Smooth muscle cell (in vitro differentiated cells): ENCODE data around the gene RAB44. TPM values are rescaled to one million over a fixed set of nuclear protein-coding genes. Genes with fewer than 3 reads are reported as not detected.

Experiments
- DNase-seq: peaks from one replicate; lab custom pipeline; 2025; ENCODE audit not compliant: unreplicated experiment; lab: John Stamatoyannopoulos, UW
- H2AFZ ChIP-seq: fragments of 200-600 bp; sonication (generic); 2 replicates; pipeline ENCODE4 v1.6.0; 2016; ENCODE audit warnings: antibody characterized with exemption, low read depth, mild to moderate bottlenecking
- H3F3A ChIP-seq: fragments of 200-600 bp; sonication (generic); 2 replicates; pipeline ENCODE4 v1.6.0; 2017; ENCODE audit warnings: antibody characterized with exemption, low read depth
- H3K27ac ChIP-seq: fragments of 200-600 bp; sonication (generic); 2 replicates; pipeline ENCODE4 v1.5.1; 2016; ENCODE audit warnings: low read depth, mild to moderate bottlenecking
- H3K27me3 ChIP-seq: fragments of 200-600 bp; sonication (generic); 2 replicates; pipeline ENCODE4 v1.6.1; 2016; ENCODE audit warnings: low read depth, mild to moderate bottlenecking
- H3K36me3 ChIP-seq: fragments of 200-600 bp; sonication (generic); 2 replicates; pipeline ENCODE4 v1.5.1; 2016; ENCODE audit warnings: low read depth
- H3K4me1 ChIP-seq: fragments of 200-600 bp; sonication (generic); 2 replicates; pipeline ENCODE4 v1.5.1; 2016; ENCODE audit warnings: low read depth
- H3K4me2 ChIP-seq: fragments of 200-600 bp; sonication (generic); 2 replicates; pipeline ENCODE4 v1.6.0; 2016; ENCODE audit warnings: mild to moderate bottlenecking
- H3K4me3 ChIP-seq: fragments of 200-600 bp; sonication (generic); 2 replicates; pipeline ENCODE4 v1.5.1; 2016; ENCODE audit warnings: mild to moderate bottlenecking
- H3K79me2 ChIP-seq: fragments of 200-600 bp; sonication (generic); 2 replicates; pipeline ENCODE4 v1.6.0; 2016; ENCODE audit warnings: low read depth, mild to moderate bottlenecking
- H3K9ac ChIP-seq: fragments of 200-600 bp; sonication (generic); 2 replicates; pipeline ENCODE4 v1.6.0; 2016; ENCODE audit warnings: low read depth
- H3K9me3 ChIP-seq: fragments of 200-600 bp; sonication (generic); replicated peaks from 2 replicates; pipeline ENCODE4 v1.5.1; 2016; ENCODE audit warnings: low read depth
- H4K20me1 ChIP-seq: fragments of 200-600 bp; sonication (generic); 2 replicates; pipeline ENCODE4 v1.6.0; 2016; ENCODE audit warnings: low read depth
- CTCF ChIP-seq: fragments of 200-600 bp; sonication (generic); IDR thresholded peaks from 2 replicates; pipeline ENCODE4 v1.5.1; 2017; ENCODE audit warnings: borderline replicate concordance, mild to moderate bottlenecking, antibody characterized with exemption; ENCODE audit not compliant: insufficient read depth, poor library complexity, severe bottlenecking
- WGBS: methylation state at CpG from one replicate; pipeline ENCODE4 v1.1.7; 2016; ENCODE audit warnings: low lambda C conversion rate; 5-methylcytosine and 5-hydroxymethylcytosine counted together
- polyA plus RNA-seq: library from polyadenylated mRNA; unstranded; fragments of >200 nt; fragmentation: Nextera tagmentation; extraction: Ambion mirVana; gene quantifications from 2 replicates; pipeline ENCODE4 v1.2.1, GENCODE V29; 2016
- total RNA-seq: library from RNA; depleted of rRNA; stranded (reverse); fragments of >200 nt; gene quantifications from 2 replicates; pipeline ENCODE4 v1.2.3, GENCODE V29; 2014

Gene RAB44
- total and polyA plus RNA-seq, 2 experiments from 2014 or later, result 0.03 TPM; not detected in 1

DNA sequence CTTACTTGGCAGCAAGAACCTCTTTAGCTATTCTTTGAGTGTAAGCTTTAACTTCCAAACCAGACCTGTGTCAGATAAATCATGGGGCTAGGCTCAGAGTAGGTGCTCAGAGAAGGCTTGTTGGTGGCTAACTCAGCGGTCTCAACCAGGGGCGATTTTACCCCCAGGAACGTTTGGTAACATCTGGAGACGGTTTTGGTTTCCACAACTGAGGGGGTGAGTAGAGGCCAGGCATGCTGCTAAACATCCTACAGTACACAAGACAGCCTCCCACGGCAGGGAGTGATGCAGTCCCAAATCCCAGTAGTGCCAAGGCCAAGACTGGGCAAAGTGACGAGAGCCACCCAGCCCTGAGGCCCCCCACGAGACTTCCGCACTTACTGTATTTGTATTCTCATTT is 59.2 kb downstream of the RAB44 start:
- Histone ChIP-seq H3K27me3 (peaks cover 3% of the 10 kb centered on the region), H3K9me3 (no peaks in the 10 kb centered on the region), H3K36me3 (no peaks in the 10 kb centered on the region), H3K79me2 (no peaks in the 10 kb centered on the region), H4K20me1 (no peaks in the 10 kb centered on the region), H3K27ac (no peak overlapping the region), H3K4me3 (no peak overlapping the region), H3K4me2 (no peak overlapping the region), H3F3A (no peaks in the 10 kb centered on the region), H3K4me1 (no peaks in the 10 kb centered on the region), H2AFZ (no peak overlapping the region), H3K9ac (no peak overlapping the region)
- TF ChIP-seq CTCF, result no peak
- WGBS, result 72% methylated on average over 8 of the region's 8 CpGs
- DNase-seq, result no peak

GRCh38 chr6:36757206-36757605 is 59.6 kb downstream of the RAB44 start:
- DNase-seq, result no peak
- Histone ChIP-seq H3K9ac (no peak overlapping the region), H3K4me3 (no peak overlapping the region), H3K4me2 (no peak overlapping the region), H3K4me1 (no peaks in the 10 kb centered on the region), H3K36me3 (no peaks in the 10 kb centered on the region), H2AFZ (no peak overlapping the region), H3K79me2 (no peaks in the 10 kb centered on the region), H4K20me1 (no peaks in the 10 kb centered on the region), H3K27ac (no peak overlapping the region), H3K27me3 (peaks cover 3% of the 10 kb centered on the region), H3F3A (no peaks in the 10 kb centered on the region), H3K9me3 (no peaks in the 10 kb centered on the region)
- TF ChIP-seq CTCF, result no peak
- WGBS, result 84% methylated on average over 4 of the region's 4 CpGs

GRCh38 chr6:36757943-36758508 is 60.4 kb downstream of the RAB44 start:
- Histone ChIP-seq H3K9ac (no peak overlapping the region), H3K36me3 (no peaks in the 10 kb centered on the region), H3K4me1 (no peaks in the 10 kb centered on the region), H3K9me3 (no peaks in the 10 kb centered on the region), H3K4me3 (no peak overlapping the region), H2AFZ (no peak overlapping the region), H4K20me1 (no peaks in the 10 kb centered on the region), H3K79me2 (no peaks in the 10 kb centered on the region), H3K27me3 (peaks cover 3% of the 10 kb centered on the region), H3K27ac (no peak overlapping the region), H3F3A (no peaks in the 10 kb centered on the region), H3K4me2 (no peak overlapping the region)
- no peak for TF ChIP-seq CTCF
- no peak for DNase-seq
- WGBS, result 76% methylated on average over 6 of the region's 6 CpGs

GRCh38 chr6:36758516-36759147 is 61.0 kb downstream of the RAB44 start:
- peaks cover 3% of the 10 kb centered on the region for H3K27me3 ChIP-seq
- no peak overlapping the region for H3K4me3 ChIP-seq
- H4K20me1 ChIP-seq, result no peaks in the 10 kb centered on the region
- H3K9ac ChIP-seq, result no peak overlapping the region
- no peaks in the 10 kb centered on the region for H3F3A ChIP-seq
- no peak overlapping the region for H3K27ac ChIP-seq
- no peaks in the 10 kb centered on the region for H3K79me2 ChIP-seq
- no peak for TF ChIP-seq CTCF
- 67% methylated on average over 15 of the region's 15 CpGs for WGBS
- H3K4me1 ChIP-seq, result no peaks in the 10 kb centered on the region
- H2AFZ ChIP-seq, result no peak overlapping the region
- H3K9me3 ChIP-seq, result no peaks in the 10 kb centered on the region
- no peaks in the 10 kb centered on the region for H3K36me3 ChIP-seq
- no peak overlapping the region for H3K4me2 ChIP-seq
- DNase-seq, result no peak
